Stimulated activated CD4-positive, alpha-beta T cell treated with anti-CD3 and anti-CD28 coated beads, Interleukin-4, amount 100 ng/mL, for 48 hours (primary cell): Measurements from ENCODE around the gene SLC22A7.

ENCODE experiments used
- DNase-seq, 2 donors: peaks; one replicate each; pipeline ENCODE4 v3.0.0-alpha.2; 2020; ENCODE audit warnings: low read depth in 2 of 2

SLC22A7 gene

GRCh38 chr6:43283514-43283901 is 14.6 kb upstream of the SLC22A7 start:
- no peak for DNase-seq

DNA sequence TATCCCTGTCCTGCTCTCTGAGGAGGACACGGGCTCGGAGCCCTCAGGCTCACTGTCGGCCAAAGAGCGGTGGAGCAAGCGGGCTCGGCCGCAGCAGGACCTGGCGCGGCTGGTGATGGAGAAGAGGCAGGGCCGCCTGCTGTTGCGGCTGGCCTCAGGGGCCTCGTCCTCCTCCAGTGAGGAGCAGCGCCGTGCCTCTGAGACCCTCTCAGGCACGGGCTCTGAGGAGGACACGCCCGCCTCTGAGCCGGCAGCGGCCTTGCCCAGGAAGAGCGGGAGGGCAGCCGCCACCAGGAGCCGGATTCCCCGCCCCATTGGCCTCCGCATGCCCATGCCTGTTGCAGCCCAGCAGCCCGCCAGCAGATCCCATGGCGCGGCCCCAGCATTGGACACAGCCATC is 14.2 kb upstream of the SLC22A7 start:
- no peak for DNase-seq

- no peak for DNase-seq
Measured at GRCh38 chr6:43284991-43285781, 12.9 kb upstream of the SLC22A7 start.

DNA sequence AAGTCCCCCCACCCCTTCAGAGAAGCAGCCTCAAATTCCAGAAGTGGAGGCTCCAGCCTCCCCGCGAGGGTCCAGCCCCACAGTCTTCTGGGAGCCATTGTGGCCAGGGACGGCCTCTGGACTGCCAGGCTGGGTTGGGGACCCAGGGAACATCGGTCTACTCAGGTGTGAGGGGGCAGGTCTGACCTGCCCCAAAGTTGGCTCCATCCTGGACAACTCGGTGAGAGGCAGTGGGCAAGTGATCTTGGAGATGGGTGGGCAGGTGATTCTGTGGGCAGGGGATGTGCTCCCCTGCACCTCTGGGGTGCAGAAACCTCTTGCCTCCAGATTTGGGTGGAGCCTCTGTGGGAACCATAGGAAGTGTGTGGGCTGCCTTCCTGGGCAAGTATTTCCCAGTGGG is 12.2 kb upstream of the SLC22A7 start:
- no peak for DNase-seq

- DNase-seq = no peak
Measured at GRCh38 chr6:43286456-43286979, 11.5 kb upstream of the SLC22A7 start.

- DNase-seq = no peak
Measured at GRCh38 chr6:43286980-43287716, 10.9 kb upstream of the SLC22A7 start.

DNA sequence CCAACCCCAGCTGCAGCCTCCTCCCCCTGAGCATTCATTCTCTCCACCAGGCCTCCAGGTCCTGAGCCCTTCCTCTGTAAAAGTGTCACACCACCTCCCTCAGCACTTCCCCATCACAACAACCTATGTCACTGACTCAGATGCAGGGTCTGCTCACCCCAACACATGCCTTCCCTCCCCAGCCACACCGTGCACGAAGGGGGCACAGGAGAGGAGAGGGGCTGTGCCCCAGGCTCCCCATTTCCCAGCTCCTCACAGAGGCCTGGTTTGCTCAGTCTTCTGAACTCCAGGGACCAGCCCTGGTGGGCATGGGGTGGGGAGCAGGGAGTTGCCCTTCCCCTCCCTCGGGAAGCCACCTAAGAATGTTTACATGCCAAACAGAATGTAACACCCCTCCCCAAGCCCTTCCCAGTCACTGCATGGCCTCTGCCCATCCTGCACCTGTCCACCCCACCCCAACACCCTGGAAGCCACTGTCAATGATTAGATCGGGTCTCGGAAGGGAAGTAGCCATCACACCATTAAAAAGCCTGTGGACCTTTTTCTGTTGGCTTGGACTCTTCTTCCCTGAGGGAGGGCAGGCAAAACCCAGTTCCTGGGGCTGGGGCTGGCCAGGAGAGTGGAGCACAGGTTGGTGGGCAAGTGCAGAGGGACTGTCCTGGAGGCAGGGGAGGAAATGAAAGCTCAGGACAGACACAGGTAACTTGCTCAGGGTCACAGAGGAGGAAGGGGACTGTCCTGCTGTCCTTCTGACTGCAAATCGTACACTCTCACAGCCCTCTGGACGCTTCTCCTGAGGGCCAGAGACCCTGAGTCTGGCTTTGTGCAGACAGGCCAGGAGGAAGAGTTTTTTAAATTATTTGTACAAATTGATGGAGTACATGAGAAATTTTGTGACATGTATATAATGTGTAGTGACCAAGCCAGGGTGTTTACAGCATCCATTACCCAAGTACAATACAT is 10.1 kb upstream of the SLC22A7 start:
- no peak for DNase-seq

DNA sequence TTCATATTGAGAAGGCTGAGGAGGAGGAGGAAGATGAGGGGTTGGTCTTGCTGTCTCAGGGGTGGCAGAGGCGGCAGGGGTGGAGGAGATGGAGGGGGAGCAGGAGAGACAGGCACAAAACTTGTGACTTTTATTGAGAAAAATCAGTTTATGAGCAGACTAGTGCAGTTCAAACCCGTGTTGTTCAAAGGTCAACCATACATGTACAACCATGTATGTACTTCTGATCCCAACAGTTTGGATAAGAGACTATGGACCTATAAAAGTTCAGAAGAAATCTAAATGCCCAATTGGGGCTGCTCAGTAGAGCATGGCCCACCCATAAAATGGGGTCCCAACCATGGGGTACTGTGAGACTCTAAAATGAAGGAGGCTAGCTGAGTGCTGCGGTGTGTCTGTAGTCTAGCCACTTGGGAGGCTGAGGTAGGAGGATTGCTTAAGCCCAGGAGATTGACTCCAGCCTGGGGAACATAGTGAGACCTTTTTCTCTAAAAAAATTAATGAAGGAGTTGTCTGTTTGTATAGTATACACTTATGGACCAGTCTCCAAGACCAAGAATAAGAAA is 7.6 kb upstream of the SLC22A7 start:
- DNase-seq = no peak

DNA sequence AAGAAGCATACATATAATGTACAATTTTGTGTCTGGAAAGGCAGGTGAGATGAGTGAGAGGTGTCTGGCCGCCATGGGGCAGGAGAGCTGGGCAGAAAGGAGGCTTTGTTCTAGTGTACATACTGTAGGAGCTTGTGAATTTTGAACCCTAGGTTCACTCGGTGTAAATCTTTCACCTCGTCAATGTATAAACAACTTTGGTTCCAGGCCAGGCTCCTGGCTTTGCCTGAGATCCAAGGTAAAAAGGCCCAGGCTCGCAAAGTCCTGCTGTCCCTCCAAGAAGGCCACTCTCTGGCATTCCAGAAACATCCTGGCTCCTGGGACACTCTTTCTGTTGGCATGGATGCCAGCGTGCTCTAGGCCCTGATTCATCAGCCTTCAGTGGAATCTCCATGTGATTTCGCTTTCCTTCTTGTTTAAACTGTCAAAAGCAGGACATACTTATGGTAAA is 7.1 kb upstream of the SLC22A7 start:
- DNase-seq = no peak

GRCh38 chr6:43291708-43292107 is 6.4 kb upstream of the SLC22A7 start:
- DNase-seq = no peak

DNA sequence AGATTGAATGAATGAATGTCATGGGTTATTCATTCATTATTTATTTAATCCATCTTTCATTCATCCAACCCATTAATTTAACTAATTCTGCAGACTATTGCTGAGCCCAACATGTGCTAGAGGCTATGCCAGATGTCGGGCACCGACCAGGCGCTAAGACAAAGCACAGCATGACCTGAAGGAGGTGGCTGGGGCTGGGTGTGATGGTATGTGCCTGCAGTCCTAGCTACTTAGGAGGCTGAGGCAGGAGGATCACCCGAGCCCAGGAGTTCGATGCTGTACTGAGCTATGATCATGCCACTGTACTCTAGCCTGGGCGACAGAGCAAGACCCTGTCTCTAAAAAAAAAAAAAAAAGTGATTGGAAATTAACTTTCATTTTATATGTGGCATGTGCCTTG is 5.7 kb upstream of the SLC22A7 start:
- DNase-seq = no peak

DNA sequence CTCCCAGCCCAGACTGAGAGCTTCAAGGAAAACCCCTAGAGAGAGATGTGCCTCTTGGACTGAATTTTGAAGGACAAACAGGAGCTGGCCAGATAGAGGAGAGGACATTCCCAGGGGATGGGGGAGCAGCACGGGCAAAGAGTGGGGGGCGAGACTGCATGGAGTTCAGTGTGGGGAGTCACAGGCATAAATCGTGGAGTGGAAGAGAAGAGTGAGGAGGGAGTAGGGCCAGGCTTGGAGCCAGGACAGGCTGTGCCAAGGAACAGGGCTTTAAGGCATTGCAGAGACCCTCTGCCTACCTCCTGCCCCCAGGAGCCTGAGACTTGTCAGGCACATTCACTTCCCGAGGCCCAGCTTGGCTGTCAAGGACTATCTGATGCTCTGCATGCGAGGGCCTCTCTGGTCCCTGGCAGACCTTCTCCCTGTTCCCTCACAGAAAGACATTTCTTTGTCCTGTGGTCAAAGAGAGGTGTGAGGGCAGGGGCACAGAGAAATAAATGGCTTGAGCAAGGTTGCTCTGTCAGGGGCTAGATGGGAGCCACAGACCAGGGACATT is 5.2 kb upstream of the SLC22A7 start:
- DNase-seq = no peak

- DNase-seq = no peak
Measured at GRCh38 chr6:43293698-43294097, 4.4 kb upstream of the SLC22A7 start.

GRCh38 chr6:43294536-43294935 is 3.5 kb upstream of the SLC22A7 start:
- no peak for DNase-seq

GRCh38 chr6:43295456-43295855 is 2.6 kb upstream of the SLC22A7 start:
- DNase-seq = no peak

- no peak for DNase-seq
Measured at GRCh38 chr6:43296780-43297497, 1.1 kb upstream of the SLC22A7 start.

- no peak for DNase-seq
Measured at GRCh38 chr6:43298565-43299337, 691 bp downstream of the SLC22A7 start.

DNA sequence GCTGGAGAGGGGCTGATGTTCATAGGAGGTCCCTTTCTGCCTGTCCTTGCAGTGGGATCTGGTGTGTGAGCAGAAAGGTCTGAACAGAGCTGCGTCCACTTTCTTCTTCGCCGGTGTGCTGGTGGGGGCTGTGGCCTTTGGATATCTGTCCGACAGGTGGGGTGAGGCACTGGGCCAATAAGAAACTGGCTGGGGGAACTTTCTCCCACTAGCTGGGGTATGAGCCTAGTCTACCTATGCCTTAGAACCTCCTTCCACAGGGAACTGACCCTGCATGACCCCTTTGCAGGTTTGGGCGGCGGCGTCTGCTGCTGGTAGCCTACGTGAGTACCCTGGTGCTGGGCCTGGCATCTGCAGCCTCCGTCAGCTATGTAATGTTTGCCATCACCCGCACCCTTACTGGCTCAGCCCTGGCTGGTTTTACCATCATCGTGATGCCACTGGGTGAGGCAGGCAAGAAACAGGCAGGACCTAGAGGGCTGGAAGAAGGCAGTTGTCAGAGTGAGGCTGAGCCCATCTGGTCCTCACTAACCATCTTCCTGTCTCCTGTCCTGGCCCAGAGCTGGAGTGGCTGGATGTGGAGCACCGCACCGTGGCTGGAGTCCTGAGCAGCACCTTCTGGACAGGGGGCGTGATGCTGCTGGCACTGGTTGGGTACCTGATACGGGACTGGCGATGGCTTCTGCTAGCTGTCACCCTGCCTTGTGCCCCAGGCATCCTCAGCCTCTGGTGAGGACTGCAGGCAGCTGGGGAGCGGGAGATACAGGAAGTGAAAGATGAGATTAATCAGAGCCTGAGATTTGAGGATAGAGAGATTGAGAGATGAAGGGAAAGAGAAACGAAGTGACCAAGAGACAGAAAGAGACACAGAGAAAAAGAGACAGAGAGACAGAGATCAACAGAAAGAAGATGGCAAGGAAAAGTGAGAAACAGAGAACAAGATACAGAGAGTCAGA is 1.6 kb downstream of the SLC22A7 start:
- DNase-seq = no peak
